NCI-H226 (cell line): Measurements from ENCODE around the gene NFKBIE.
A peak's percentile ranks its signal among the peaks of the same experiment; 100 is the strongest.

ENCODE experiments used
- DNase-seq: peaks from one replicate; pipeline ENCODE4 v3.0.0-alpha.2; 2015

Gene NFKBIE

GRCh38 chr6:44257025-44257752 is 8.2 kb downstream of the NFKBIE start, which contains the start of gene SLC35B2:
SLC35B2 (minus strand) TSS chr6:44257528; CDS start chr6:44257410, 118 bp downstream.
- peak; percentile 81 for DNase-seq

GRCh38 chr6:44256775-44257024 is 8.7 kb downstream of the NFKBIE start:
- DNase-seq: no peak

- DNase-seq: no peak
Measured at GRCh38 chr6:44255871-44256774, 9.2 kb downstream of the NFKBIE start.

GRCh38 chr6:44255105-44255808 is 10.1 kb downstream of the NFKBIE start:
- no peak for DNase-seq

- no peak for DNase-seq
Measured at GRCh38 chr6:44254191-44255104, 10.9 kb downstream of the NFKBIE start.

- DNase-seq: no peak
Measured at GRCh38 chr6:44253307-44254101, 11.8 kb downstream of the NFKBIE start.

GRCh38 chr6:44251576-44252524 is 13.5 kb downstream of the NFKBIE start:
- DNase-seq: no peak

- no peak for DNase-seq
Measured at GRCh38 chr6:44250718-44251123, 14.6 kb downstream of the NFKBIE start.

- no peak for DNase-seq
Measured at GRCh38 chr6:44250067-44250717, 15.2 kb downstream of the NFKBIE start.

GRCh38 chr6:44249082-44249748 is 16.1 kb downstream of the NFKBIE start:
- DNase-seq: no peak

- no peak for DNase-seq
Measured at GRCh38 chr6:44248579-44248978, 16.8 kb downstream of the NFKBIE start.

- peak; percentile 62 for DNase-seq
Measured at GRCh38 chr6:44247338-44248302, 17.7 kb downstream of the NFKBIE start.

- DNase-seq: peak; percentile 95
Measured at GRCh38 chr6:44246663-44247337, 18.6 kb downstream of the NFKBIE start, which contains the start of gene HSP90AB1. HSP90AB1 (plus strand) TSS chr6:44247101; CDS start chr6:44248630, 1,529 bp downstream.

GRCh38 chr6:44245912-44246662 is 19.3 kb downstream of the NFKBIE start:
- DNase-seq: peak; percentile 68

- DNase-seq: no peak
Measured at GRCh38 chr6:44245391-44245911, 19.9 kb downstream of the NFKBIE start.

- no peak for DNase-seq
Measured at GRCh38 chr6:44243345-44243744, 22.0 kb downstream of the NFKBIE start.
